Cardiac septum (tissue), 1 donor: Measurements from ENCODE around the gene NENF. TPM values are rescaled to one million over a fixed set of nuclear protein-coding genes. Genes with fewer than 3 reads are reported as not detected.
"Not testable (repeated sequence)": the region's sequence is repeated elsewhere in the genome, so short reads cannot be mapped to it uniquely, and the experiment has no call there.

ENCODE experiments used
- DNase-seq: peaks from one replicate; pipeline ENCODE4 v3.0.0-alpha.2; 2020; ENCODE audit warnings: low spot score
- intact Hi-C: fragments of 100-400 bp; cut with DNase I; formaldehyde crosslinking; loops from one replicate; pipeline ENCODE4 v1.14.0; 2022
- total RNA-seq: library from RNA; stranded (reverse); fragmentation: NEBNext Ultra II Directional; extraction: Animal tissue kit (Norgen Biotek cat#: 25700); gene quantifications from one replicate; pipeline ENCODE4 v1.2.1, GENCODE V29; 2021
- donor health status: DM: no; HTN: no; CAD: no.

The NENF gene
- total RNA-seq, 1 donor from 2014 or later, result 116 TPM

- not testable (repeated sequence) for DNase-seq
- intact Hi-C loops, result loop anchor here (2.0 kb wide), 2 partner anchors 133 to 307 kb away; partner anchors contain the start of gene ATF3
These were observed 43.1 kb downstream of the NENF start for GRCh38 chr1:212475831-212476230.

DNA sequence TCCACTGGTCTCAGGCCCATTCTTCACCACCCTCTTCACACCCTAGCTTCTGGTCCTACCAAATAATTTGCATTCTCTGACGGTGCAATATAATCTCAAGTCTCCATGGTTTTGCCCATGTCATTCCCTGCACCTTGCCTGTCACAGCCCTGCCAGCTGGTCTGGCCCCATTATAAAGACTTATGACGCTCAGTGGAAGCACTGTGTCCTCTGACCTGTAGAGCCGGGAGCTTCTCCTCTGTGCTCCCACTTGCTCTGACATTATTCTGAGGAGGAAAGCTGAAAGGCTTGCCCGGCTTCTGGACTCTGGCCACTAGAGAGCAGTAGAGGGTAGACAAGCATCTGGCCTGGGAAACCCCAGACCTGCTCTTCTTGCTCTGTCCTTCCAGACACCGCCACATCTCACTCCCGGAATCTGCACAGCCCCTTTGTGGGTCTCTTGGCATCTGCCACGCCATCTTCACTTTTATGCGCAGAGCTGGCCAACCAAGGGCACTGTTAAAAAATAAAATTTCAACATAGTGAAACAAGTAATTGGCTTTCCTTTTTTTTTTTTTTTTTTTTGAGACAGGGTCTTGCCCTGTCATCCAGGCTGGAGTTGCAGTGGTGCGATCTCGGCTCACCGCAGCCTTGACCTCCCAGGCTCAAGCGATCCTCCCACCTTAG, 44.4 kb downstream of the NENF start:
- DNase-seq, result peak; percentile 84
- intact Hi-C loops, result loop anchor here (2.0 kb wide), 2 partner anchors 132 to 306 kb away; partner anchors contain the start of gene ATF3

- intact Hi-C loops, result loop anchor here (2.0 kb wide), 2 partner anchors 131 to 305 kb away; partner anchors contain the start of gene ATF3
- DNase-seq, result no peak
These were observed 45.2 kb downstream of the NENF start for GRCh38 chr1:212477680-212478466.

- no peak for DNase-seq
- intact Hi-C loops, result no loop called here
These were observed 45.8 kb downstream of the NENF start for GRCh38 chr1:212478467-212479025.

GRCh38 chr1:212479188-212479587, 46.5 kb downstream of the NENF start:
- DNase-seq, result no peak
- intact Hi-C loops, result no loop called here

DNA sequence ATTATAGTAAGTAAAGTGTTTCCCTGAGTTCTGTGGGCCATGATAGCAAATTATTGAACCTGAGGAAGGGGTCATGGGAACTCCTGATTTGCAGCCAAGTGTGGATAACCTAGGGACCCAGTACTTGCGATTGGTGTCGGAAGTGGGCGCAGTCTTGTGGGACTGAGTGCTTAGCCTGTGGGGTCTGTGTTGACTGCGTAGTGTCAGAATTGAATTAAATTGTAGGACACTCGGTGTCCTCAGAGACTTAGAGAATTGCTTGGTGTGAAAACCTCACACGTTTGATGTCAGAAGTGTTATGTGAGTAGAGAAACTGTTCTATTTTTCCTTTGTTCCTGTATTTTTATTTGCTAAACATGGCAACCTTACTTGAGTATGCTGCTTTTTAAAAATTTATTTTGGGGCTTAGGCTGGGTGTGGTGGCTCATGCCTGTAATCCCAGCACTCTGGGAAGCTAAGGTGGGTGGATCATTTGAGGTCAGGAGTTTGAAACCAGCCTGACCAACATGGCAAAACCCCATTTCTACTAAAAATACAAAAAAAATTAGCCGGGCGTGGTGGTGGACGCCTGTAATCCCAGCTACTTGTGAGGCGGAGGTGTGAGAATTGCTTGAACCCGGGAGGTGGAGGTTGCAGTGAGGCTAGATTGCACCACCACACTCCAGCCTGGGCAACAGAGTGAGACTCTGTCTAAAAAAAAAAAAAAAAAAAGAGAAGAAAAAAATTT, 48.2 kb downstream of the NENF start:
- intact Hi-C loops, result loop anchor here (5.0 kb wide), 1 partner anchor 76 kb away; no protein-coding TSS in a partner anchor
- not testable (repeated sequence) for DNase-seq

GRCh38 chr1:212481438-212481767, 48.7 kb downstream of the NENF start:
- DNase-seq, result no peak
- intact Hi-C loops, result loop anchor here (5.0 kb wide), 1 partner anchor 76 kb away; no protein-coding TSS in a partner anchor

DNA sequence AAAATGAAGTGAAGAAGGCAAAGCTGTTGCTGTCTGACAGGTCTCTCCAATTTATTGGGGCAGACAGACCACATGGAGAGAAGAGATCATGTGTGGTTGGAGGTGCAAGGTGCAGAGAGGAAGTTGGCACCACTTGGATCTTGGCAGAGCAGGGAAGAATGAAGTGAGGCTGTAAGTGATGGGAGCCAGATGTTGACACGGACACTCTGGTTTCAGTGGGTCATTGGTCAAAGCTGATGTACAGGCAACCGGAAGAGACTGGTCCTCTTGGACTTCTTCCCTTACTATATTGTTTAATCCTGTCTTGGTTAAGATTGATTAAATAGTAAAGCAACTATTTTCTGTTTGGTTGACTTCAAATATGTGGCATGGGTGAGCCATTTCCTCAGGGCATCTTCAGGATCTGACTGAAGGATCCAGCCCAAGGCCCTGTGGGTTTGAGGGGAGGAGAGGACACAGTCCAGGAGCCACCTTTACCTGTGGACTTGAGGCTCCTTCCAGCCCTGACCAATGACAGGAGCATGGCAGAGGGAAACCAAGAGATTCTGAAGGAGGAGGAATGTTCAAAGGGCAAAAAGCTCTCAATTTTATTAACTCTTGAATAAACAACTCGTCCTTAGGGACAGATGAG, 49.4 kb downstream of the NENF start:
- intact Hi-C loops, result loop anchor here (5.0 kb wide), 1 partner anchor 75 kb away; no protein-coding TSS in a partner anchor
- DNase-seq, result no peak

DNA sequence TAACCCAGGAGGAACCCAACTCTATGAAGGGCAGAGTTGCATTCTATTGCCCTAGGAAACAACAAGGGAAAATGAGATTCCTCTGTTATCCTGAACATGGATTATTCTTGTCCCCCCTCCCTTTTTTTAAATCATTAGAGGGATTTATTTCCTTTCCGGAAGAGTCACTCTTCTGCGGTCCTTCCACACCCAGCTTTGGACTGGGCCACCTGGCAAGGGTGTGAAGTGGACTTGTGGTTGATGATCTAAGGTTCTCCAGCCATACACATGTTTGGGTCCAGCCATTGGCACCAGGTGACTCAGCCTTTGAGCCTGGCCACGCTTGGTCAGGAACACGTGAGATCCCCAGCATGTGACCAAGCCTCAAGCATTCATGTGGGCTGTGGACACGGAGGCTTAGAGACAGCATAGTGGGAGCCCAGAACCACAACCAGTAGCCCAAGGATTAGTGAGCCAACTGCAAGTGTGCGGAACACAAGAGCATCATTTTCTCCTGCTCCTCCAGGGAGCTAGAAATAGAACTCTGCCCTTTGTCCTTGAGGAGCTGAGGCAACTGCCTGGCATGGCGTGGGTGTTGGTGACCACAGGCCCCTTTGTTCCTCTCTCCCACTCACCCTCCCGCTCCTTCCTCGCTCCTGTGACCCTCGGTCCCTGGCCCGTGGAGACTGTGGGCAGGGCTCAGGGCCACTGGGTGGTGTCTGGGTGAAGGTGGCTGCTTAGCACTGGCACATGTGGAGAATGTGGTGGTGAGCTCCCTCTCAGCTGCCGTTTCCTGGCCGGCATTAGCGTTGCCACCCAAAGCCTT, 50.1 kb downstream of the NENF start:
- intact Hi-C loops, result loop anchor here (5.0 kb wide), 1 partner anchor 74 kb away; no protein-coding TSS in a partner anchor
- DNase-seq, result no peak

GRCh38 chr1:212484701-212485570, 52.2 kb downstream of the NENF start:
- no peak for DNase-seq
- intact Hi-C loops, result loop anchor here (5.0 kb wide), 1 partner anchor 72 kb away; no protein-coding TSS in a partner anchor

GRCh38 chr1:212485571-212485912, 52.8 kb downstream of the NENF start:
- DNase-seq, result no peak
- intact Hi-C loops, result no loop called here

GRCh38 chr1:212485913-212486618, 53.3 kb downstream of the NENF start:
- DNase-seq, result no peak
- intact Hi-C loops, result no loop called here

- no peak for DNase-seq
- intact Hi-C loops, result no loop called here
These were observed 53.9 kb downstream of the NENF start for GRCh38 chr1:212486619-212486975.

- intact Hi-C loops, result no loop called here
- DNase-seq, result no peak
These were observed 54.6 kb downstream of the NENF start for GRCh38 chr1:212487286-212487685.

DNA sequence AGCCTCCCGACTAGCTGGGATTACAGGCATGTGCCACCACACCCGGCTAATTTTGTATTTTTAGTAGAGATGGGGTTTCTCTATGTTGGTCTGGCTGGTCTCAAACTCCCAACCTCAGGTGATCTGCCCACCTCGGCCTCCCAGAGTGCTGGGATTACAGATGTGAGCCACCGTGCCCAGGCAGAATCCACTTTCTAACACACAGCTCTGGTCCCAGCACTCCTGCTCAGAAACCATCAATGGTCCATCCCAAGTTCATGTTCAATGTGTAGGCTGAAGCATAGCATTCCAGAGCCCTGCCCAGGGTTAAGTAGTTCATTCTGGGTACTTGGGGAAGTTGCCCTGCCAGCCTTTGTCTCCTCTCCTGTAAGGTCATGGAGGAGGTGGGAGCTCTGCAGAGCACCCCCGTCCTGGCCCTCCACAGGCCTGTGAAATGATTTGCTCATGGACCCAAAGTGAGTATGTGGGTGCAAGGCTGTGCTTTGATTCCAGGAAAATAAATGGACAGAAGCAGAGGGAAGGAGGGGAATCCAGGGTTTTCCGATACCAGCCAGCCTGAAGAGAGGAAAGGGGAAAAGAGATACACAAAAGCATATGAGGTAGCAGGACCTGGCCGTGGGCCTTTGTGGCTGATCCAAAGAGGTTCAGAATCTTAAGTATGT, 55.2 kb downstream of the NENF start:
- no peak for DNase-seq
- intact Hi-C loops, result no loop called here

DNA sequence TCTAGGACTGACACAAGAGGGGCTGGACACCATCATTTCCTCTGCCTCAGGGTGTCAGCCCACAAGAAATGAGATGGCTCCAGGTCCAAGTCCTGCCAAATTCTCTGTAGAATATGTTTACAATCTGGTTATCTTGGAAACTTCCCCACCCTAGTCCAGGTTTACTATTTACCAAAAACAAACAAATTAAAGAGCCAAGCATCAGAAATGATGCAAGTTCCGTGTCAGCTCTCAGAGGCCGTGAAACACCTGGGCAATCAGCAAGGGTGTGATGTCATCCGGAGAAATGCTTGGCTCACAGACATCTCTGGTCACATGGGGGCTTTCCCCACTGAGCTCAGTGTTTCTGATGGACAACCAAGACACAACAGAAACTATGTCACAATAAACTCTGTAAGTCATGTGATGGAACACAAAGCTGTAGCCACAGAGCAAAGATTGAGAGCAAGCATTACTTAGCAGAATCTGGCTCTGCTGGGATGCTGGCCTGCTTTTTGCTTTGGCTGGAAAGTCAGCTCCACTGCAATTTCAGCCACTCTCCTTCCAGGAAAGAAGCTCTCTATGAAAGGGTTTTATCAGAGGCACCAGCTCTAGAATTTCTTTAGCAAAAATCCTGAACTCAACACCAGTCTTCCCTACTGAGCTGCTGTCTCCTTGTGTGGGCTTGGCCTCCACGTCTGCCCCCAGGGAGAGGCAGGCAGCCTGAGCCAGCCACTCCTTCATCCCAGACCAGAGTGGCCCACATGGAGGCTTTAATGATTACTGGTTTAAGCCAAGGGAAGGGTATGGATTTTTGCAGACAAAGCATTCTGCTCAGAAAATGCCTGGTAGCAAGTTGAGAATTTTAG, 55.9 kb downstream of the NENF start:
- no peak for DNase-seq
- intact Hi-C loops, result no loop called here
